Activated T-cell treated with anti-CD3 and anti-CD28 coated beads, Interleukin-2, amount 50 U/mL, for 24 hours (primary cell): Measurements from ENCODE around the gene LHX6.

Source experiments
- DNase-seq: peaks from one replicate; pipeline ENCODE4 v3.0.0-alpha.2; 2020
- H3K27ac Mint-ChIP-seq: 2 replicates; pipeline ENCODE4 v1.8.0; 2020; ENCODE audit warnings: mild to moderate bottlenecking, mixed read lengths
- H3K27me3 Mint-ChIP-seq: 2 replicates; pipeline ENCODE4 v1.8.0; 2020; ENCODE audit warnings: mixed read lengths
- H3K36me3 Mint-ChIP-seq: 2 replicates; pipeline ENCODE4 v1.8.0; 2020; ENCODE audit warnings: low read depth, mixed read lengths
- H3K4me1 Mint-ChIP-seq: 2 replicates; pipeline ENCODE4 v1.8.0; 2020; ENCODE audit warnings: low read depth, mixed read lengths
- H3K4me3 Mint-ChIP-seq: 2 replicates; pipeline ENCODE4 v1.8.0; 2020; ENCODE audit warnings: mild to moderate bottlenecking, moderate library complexity, mixed read lengths
- H3K9me3 Mint-ChIP-seq: 2 replicates; pipeline ENCODE4 v1.8.0; 2020; ENCODE audit warnings: mixed read lengths

LHX6 gene

GRCh38 chr9:122254761-122255160, 26.0 kb upstream of the LHX6 start:
- Mint-ChIP-seq H3K4me3 (no peak overlapping the region), H3K27ac (no peak overlapping the region), H3K36me3 (peaks cover 85% of the 10 kb centered on the region), H3K9me3 (no peaks in the 10 kb centered on the region), H3K4me1 (peaks cover 33% of the 10 kb centered on the region), H3K27me3 (no peaks in the 10 kb centered on the region)
- no peak for DNase-seq

GRCh38 chr9:122252796-122253195, 24.0 kb upstream of the LHX6 start:
- Mint-ChIP-seq H3K27ac (peak overlapping the region; percentile 39), H3K9me3 (no peaks in the 10 kb centered on the region), H3K27me3 (no peaks in the 10 kb centered on the region), H3K36me3 (peaks cover 83% of the 10 kb centered on the region), H3K4me3 (no peak overlapping the region), H3K4me1 (peaks cover 26% of the 10 kb centered on the region)
- DNase-seq, result no peak

GRCh38 chr9:122251351-122251750, 22.6 kb upstream of the LHX6 start:
- no peak for DNase-seq
- no peak overlapping the region for H3K4me3 Mint-ChIP-seq
- no peak overlapping the region for H3K27ac Mint-ChIP-seq
- H3K9me3 Mint-ChIP-seq, result no peaks in the 10 kb centered on the region
- peaks cover 82% of the 10 kb centered on the region for H3K36me3 Mint-ChIP-seq
- H3K4me1 Mint-ChIP-seq, result peaks cover 21% of the 10 kb centered on the region
- H3K27me3 Mint-ChIP-seq, result no peaks in the 10 kb centered on the region

GRCh38 chr9:122248448-122248865, 19.7 kb upstream of the LHX6 start:
- no peak overlapping the region for H3K27ac Mint-ChIP-seq
- no peak for DNase-seq
- peaks cover 11% of the 10 kb centered on the region for H3K4me1 Mint-ChIP-seq
- H3K4me3 Mint-ChIP-seq, result no peak overlapping the region
- no peaks in the 10 kb centered on the region for H3K27me3 Mint-ChIP-seq
- H3K9me3 Mint-ChIP-seq, result no peaks in the 10 kb centered on the region
- H3K36me3 Mint-ChIP-seq, result peaks cover 84% of the 10 kb centered on the region

- Mint-ChIP-seq H3K27me3 (no peaks in the 10 kb centered on the region), H3K9me3 (no peaks in the 10 kb centered on the region), H3K27ac (no peak overlapping the region), H3K36me3 (peaks cover 84% of the 10 kb centered on the region), H3K4me3 (no peak overlapping the region), H3K4me1 (no peaks in the 10 kb centered on the region)
- DNase-seq, result no peak
Observed at GRCh38 chr9:122246666-122247065, 17.9 kb upstream of the LHX6 start.

GRCh38 chr9:122244349-122244748, 15.6 kb upstream of the LHX6 start:
- DNase-seq, result no peak
- Mint-ChIP-seq H3K4me3 (no peak overlapping the region), H3K4me1 (no peaks in the 10 kb centered on the region), H3K36me3 (peaks cover 85% of the 10 kb centered on the region), H3K27ac (no peak overlapping the region), H3K27me3 (no peaks in the 10 kb centered on the region), H3K9me3 (no peaks in the 10 kb centered on the region)

- Mint-ChIP-seq H3K36me3 (peaks cover 65% of the 10 kb centered on the region), H3K4me3 (no peak overlapping the region), H3K27me3 (no peaks in the 10 kb centered on the region), H3K4me1 (no peaks in the 10 kb centered on the region), H3K9me3 (no peaks in the 10 kb centered on the region), H3K27ac (no peak overlapping the region)
- DNase-seq, result no peak
Observed at GRCh38 chr9:122239722-122240121, 11.0 kb upstream of the LHX6 start.

GRCh38 chr9:122236681-122237080, 7.9 kb upstream of the LHX6 start:
- H3K4me1 Mint-ChIP-seq, result no peaks in the 10 kb centered on the region
- H3K27ac Mint-ChIP-seq, result no peak overlapping the region
- H3K4me3 Mint-ChIP-seq, result no peak overlapping the region
- no peaks in the 10 kb centered on the region for H3K9me3 Mint-ChIP-seq
- DNase-seq, result no peak
- peaks cover 36% of the 10 kb centered on the region for H3K36me3 Mint-ChIP-seq
- H3K27me3 Mint-ChIP-seq, result peaks cover 4% of the 10 kb centered on the region

GRCh38 chr9:122234022-122234748, 5.4 kb upstream of the LHX6 start:
- H3K4me1 Mint-ChIP-seq, result no peaks in the 10 kb centered on the region
- no peak overlapping the region for H3K4me3 Mint-ChIP-seq
- H3K36me3 Mint-ChIP-seq, result peaks cover 12% of the 10 kb centered on the region
- no peak for DNase-seq
- H3K27me3 Mint-ChIP-seq, result peaks cover 6% of the 10 kb centered on the region
- no peak overlapping the region for H3K27ac Mint-ChIP-seq
- H3K9me3 Mint-ChIP-seq, result no peaks in the 10 kb centered on the region

GRCh38 chr9:122232796-122233306, 4.1 kb upstream of the LHX6 start:
- Mint-ChIP-seq H3K36me3 (no peaks in the 10 kb centered on the region), H3K4me1 (no peaks in the 10 kb centered on the region), H3K4me3 (no peak overlapping the region), H3K9me3 (no peaks in the 10 kb centered on the region), H3K27ac (no peak overlapping the region), H3K27me3 (peaks cover 10% of the 10 kb centered on the region)
- DNase-seq, result no peak

- Mint-ChIP-seq H3K9me3 (no peaks in the 10 kb centered on the region), H3K27ac (no peak overlapping the region), H3K4me1 (peaks cover 3% of the 10 kb centered on the region), H3K4me3 (no peak overlapping the region), H3K27me3 (peaks cover 37% of the 10 kb centered on the region), H3K36me3 (no peaks in the 10 kb centered on the region)
- no peak for DNase-seq
Observed at GRCh38 chr9:122229485-122229837, 704 bp upstream of the LHX6 start.

- Mint-ChIP-seq H3K4me3 (peak overlapping the region; percentile 51), H3K4me1 (peaks cover 3% of the 10 kb centered on the region), H3K9me3 (no peaks in the 10 kb centered on the region), H3K36me3 (no peaks in the 10 kb centered on the region), H3K27me3 (peaks cover 47% of the 10 kb centered on the region), H3K27ac (no peak overlapping the region)
- no peak for DNase-seq
Observed at GRCh38 chr9:122228191-122228567, 578 bp downstream of the LHX6 start.

- Mint-ChIP-seq H3K27ac (no peak overlapping the region), H3K9me3 (no peaks in the 10 kb centered on the region), H3K36me3 (no peaks in the 10 kb centered on the region), H3K4me3 (peak overlapping the region; percentile 5), H3K27me3 (peaks cover 54% of the 10 kb centered on the region), H3K4me1 (peaks cover 8% of the 10 kb centered on the region)
- no peak for DNase-seq
Observed at GRCh38 chr9:122227575-122227900, 1.2 kb downstream of the LHX6 start.

GRCh38 chr9:122226758-122227574, 1.8 kb downstream of the LHX6 start:
- H3K4me3 Mint-ChIP-seq, result no peak overlapping the region
- no peaks in the 10 kb centered on the region for H3K36me3 Mint-ChIP-seq
- peaks cover 8% of the 10 kb centered on the region for H3K4me1 Mint-ChIP-seq
- no peak overlapping the region for H3K27ac Mint-ChIP-seq
- H3K9me3 Mint-ChIP-seq, result no peaks in the 10 kb centered on the region
- peaks cover 58% of the 10 kb centered on the region for H3K27me3 Mint-ChIP-seq
- DNase-seq, result no peak

GRCh38 chr9:122226142-122226757, 2.5 kb downstream of the LHX6 start:
- H3K27me3 Mint-ChIP-seq, result peaks cover 60% of the 10 kb centered on the region
- no peak overlapping the region for H3K27ac Mint-ChIP-seq
- peaks cover 8% of the 10 kb centered on the region for H3K4me1 Mint-ChIP-seq
- H3K9me3 Mint-ChIP-seq, result no peaks in the 10 kb centered on the region
- H3K4me3 Mint-ChIP-seq, result no peak overlapping the region
- DNase-seq, result no peak
- H3K36me3 Mint-ChIP-seq, result no peaks in the 10 kb centered on the region
